Measurements from ENCODE around the gene KDM3B. TPM values are rescaled to one million over a fixed set of nuclear protein-coding genes. Genes with fewer than 3 reads are reported as not detected.
A peak's percentile ranks its signal among the peaks of the same experiment; 100 is the strongest.
"Not testable (repeated sequence)": the region's sequence is repeated elsewhere in the genome, so short reads cannot be mapped to it uniquely, and the experiment has no call there.

KDM3B gene
- 55.0 and 59.3 TPM in 2 replicates for total RNA-seq

- intact Hi-C loops (cut with micrococcal nuclease) = loop anchor here (1.0 to 10.0 kb wide), 9 partner anchors 14 to 1213 kb away; partner anchors contain the start of genes CDC23, CDC25C, ETF1 and FAM13B
- H3K27me3 Mint-ChIP-seq (ENCODE audit: insufficient read depth) = peaks cover 3% of the 10 kb centered on the region
- peaks cover 51% of the 10 kb centered on the region for H3K4me1 Mint-ChIP-seq (ENCODE audit: low read depth)
- H3K36me3 Mint-ChIP-seq (ENCODE audit: low read depth) = peaks cover 11% of the 10 kb centered on the region
- peak within 1 kb of the TSS; percentile 100 for H3K4me3 Mint-ChIP-seq
- peaks cover 7% of the 10 kb centered on the region for H3K9me3 Mint-ChIP-seq
- peak within 1 kb of the TSS; percentile 97 for H3K27ac Mint-ChIP-seq
- DNase-seq (ENCODE audit: low spot score) = peak; percentile 93
Observed at GRCh38 chr5:138352071-138352721, at the start of gene KDM3B. Gene KDM3B (plus strand): TSS chr5:138352685. CDS start chr5:138352796, 111 bp downstream.

GRCh38 chr5:138303372-138303771 lies 49.1 kb upstream of the KDM3B start:
- H3K27me3 Mint-ChIP-seq (ENCODE audit: insufficient read depth) = no peaks in the 10 kb centered on the region
- peaks cover 6% of the 10 kb centered on the region for H3K4me1 Mint-ChIP-seq (ENCODE audit: low read depth)
- H3K4me3 Mint-ChIP-seq = no peak overlapping the region
- intact Hi-C loops (cut with micrococcal nuclease) = no loop called here
- H3K27ac Mint-ChIP-seq = no peak overlapping the region
- H3K9me3 Mint-ChIP-seq = no peaks in the 10 kb centered on the region
- H3K36me3 Mint-ChIP-seq (ENCODE audit: low read depth) = peaks cover 12% of the 10 kb centered on the region
- no peak for DNase-seq (ENCODE audit: low spot score)

GRCh38 chr5:138305797-138306196 lies 46.7 kb upstream of the KDM3B start:
- Mint-ChIP-seq H3K36me3 (ENCODE audit: low read depth) (peaks cover 8% of the 10 kb centered on the region), H3K9me3 (no peaks in the 10 kb centered on the region), H3K27me3 (ENCODE audit: insufficient read depth) (no peaks in the 10 kb centered on the region), H3K4me3 (no peak overlapping the region), H3K27ac (no peak overlapping the region), H3K4me1 (ENCODE audit: low read depth) (peaks cover 6% of the 10 kb centered on the region)
- intact Hi-C loops (cut with micrococcal nuclease) = no loop called here
- no peak for DNase-seq (ENCODE audit: low spot score)

- H3K4me3 Mint-ChIP-seq = no peak overlapping the region
- DNase-seq (ENCODE audit: low spot score) = no peak
- H3K27me3 Mint-ChIP-seq (ENCODE audit: insufficient read depth) = no peaks in the 10 kb centered on the region
- intact Hi-C loops (cut with micrococcal nuclease) = no loop called here
- H3K9me3 Mint-ChIP-seq = no peaks in the 10 kb centered on the region
- no peak overlapping the region for H3K27ac Mint-ChIP-seq
- H3K36me3 Mint-ChIP-seq (ENCODE audit: low read depth) = peaks cover 17% of the 10 kb centered on the region
- no peaks in the 10 kb centered on the region for H3K4me1 Mint-ChIP-seq (ENCODE audit: low read depth)
Observed at GRCh38 chr5:138315751-138316278, 36.7 kb upstream of the KDM3B start.

- intact Hi-C loops (cut with micrococcal nuclease) = no loop called here
- peaks cover 17% of the 10 kb centered on the region for H3K36me3 Mint-ChIP-seq (ENCODE audit: low read depth)
- no peak overlapping the region for H3K4me3 Mint-ChIP-seq
- no peaks in the 10 kb centered on the region for H3K27me3 Mint-ChIP-seq (ENCODE audit: insufficient read depth)
- H3K4me1 Mint-ChIP-seq (ENCODE audit: low read depth) = no peaks in the 10 kb centered on the region
- H3K27ac Mint-ChIP-seq = no peak overlapping the region
- no peak for DNase-seq (ENCODE audit: low spot score)
- no peaks in the 10 kb centered on the region for H3K9me3 Mint-ChIP-seq
Observed at GRCh38 chr5:138316355-138316754, 36.1 kb upstream of the KDM3B start.

- H3K4me1 Mint-ChIP-seq (ENCODE audit: low read depth); intact Hi-C loops (cut with micrococcal nuclease); H3K9me3 Mint-ChIP-seq; H3K4me3 Mint-ChIP-seq; H3K27me3 Mint-ChIP-seq (ENCODE audit: insufficient read depth); DNase-seq (ENCODE audit: low spot score); H3K27ac Mint-ChIP-seq: not testable (repeated sequence)
- H3K36me3 Mint-ChIP-seq (ENCODE audit: low read depth) = peaks cover 11% of the 10 kb centered on the region
Observed at GRCh38 chr5:138318211-138318610, 34.3 kb upstream of the KDM3B start.

- peak overlapping the region; percentile 82 for H3K27ac Mint-ChIP-seq
- peak overlapping the region; percentile 85 for H3K4me3 Mint-ChIP-seq
- H3K9me3 Mint-ChIP-seq = no peaks in the 10 kb centered on the region
- no peaks in the 10 kb centered on the region for H3K36me3 Mint-ChIP-seq (ENCODE audit: low read depth)
- no peak for DNase-seq (ENCODE audit: low spot score)
- intact Hi-C loops (cut with micrococcal nuclease) = loop anchor here (1.0 to 10.0 kb wide), 9 partner anchors 8 to 1071 kb away; partner anchors contain the start of genes BRD8, CDC23, HNRNPA0 and HSPA9
- H3K4me1 Mint-ChIP-seq (ENCODE audit: low read depth) = peaks cover 21% of the 10 kb centered on the region
- no peaks in the 10 kb centered on the region for H3K27me3 Mint-ChIP-seq (ENCODE audit: insufficient read depth)
Observed at GRCh38 chr5:138330813-138331448, 21.6 kb upstream of the KDM3B start.

- intact Hi-C loops (cut with micrococcal nuclease) = loop anchor here (1.0 to 10.0 kb wide), 10 partner anchors 8 to 1071 kb away; partner anchors contain the start of genes BRD8, CDC23, ETF1 and HNRNPA0
- Mint-ChIP-seq H3K4me1 (ENCODE audit: low read depth) (peaks cover 24% of the 10 kb centered on the region), H3K27ac (peak within 1 kb of the TSS; percentile 82), H3K9me3 (no peaks in the 10 kb centered on the region), H3K36me3 (ENCODE audit: low read depth) (no peaks in the 10 kb centered on the region), H3K4me3 (peak within 1 kb of the TSS; percentile 85), H3K27me3 (ENCODE audit: insufficient read depth) (no peaks in the 10 kb centered on the region)
- peak; percentile 97 for DNase-seq (ENCODE audit: low spot score)
Observed at GRCh38 chr5:138331449-138332368, 20.8 kb upstream of the KDM3B start, which contains the start of gene CDC25C. Gene CDC25C (minus strand): TSS chr5:138331804. CDS start chr5:138331180, 624 bp downstream.

- Mint-ChIP-seq H3K36me3 (ENCODE audit: low read depth) (peaks cover 4% of the 10 kb centered on the region), H3K27me3 (ENCODE audit: insufficient read depth) (no peaks in the 10 kb centered on the region), H3K4me3 (no peak overlapping the region), H3K4me1 (ENCODE audit: low read depth) (peaks cover 45% of the 10 kb centered on the region), H3K9me3 (no peaks in the 10 kb centered on the region), H3K27ac (no peak overlapping the region)
- intact Hi-C loops (cut with micrococcal nuclease) = loop anchor here (5.0 to 10.0 kb wide), 4 partner anchors 240 to 1067 kb away; partner anchors contain the start of genes FAM13B, HSPA9, SIL1 and SPATA24
- no peak for DNase-seq (ENCODE audit: low spot score)
Observed at GRCh38 chr5:138334867-138335447, 17.5 kb upstream of the KDM3B start.

- Mint-ChIP-seq H3K27ac (peak overlapping the region; percentile 99), H3K9me3 (no peaks in the 10 kb centered on the region), H3K27me3 (ENCODE audit: insufficient read depth) (no peaks in the 10 kb centered on the region), H3K4me3 (peak overlapping the region; percentile 92), H3K36me3 (ENCODE audit: low read depth) (peaks cover 19% of the 10 kb centered on the region), H3K4me1 (ENCODE audit: low read depth) (peaks cover 47% of the 10 kb centered on the region)
- intact Hi-C loops (cut with micrococcal nuclease) = loop anchor here (1.0 to 10.0 kb wide), 4 partner anchors 159 to 858 kb away; partner anchors contain the start of genes BRD8, FAM13B, HSPA9 and SIL1
- peak; percentile 76 for DNase-seq (ENCODE audit: low spot score)
Observed at GRCh38 chr5:138336952-138337684, 15.4 kb upstream of the KDM3B start.

GRCh38 chr5:138337685-138338410 lies 14.6 kb upstream of the KDM3B start, which contains the start of gene FAM53C:
Gene FAM53C (plus strand): TSS chr5:138338266. CDS start chr5:138341336, 3,070 bp downstream.
- DNase-seq (ENCODE audit: low spot score) = peak; percentile 90
- H3K9me3 Mint-ChIP-seq = no peaks in the 10 kb centered on the region
- H3K4me1 Mint-ChIP-seq (ENCODE audit: low read depth) = peaks cover 44% of the 10 kb centered on the region
- no peaks in the 10 kb centered on the region for H3K27me3 Mint-ChIP-seq (ENCODE audit: insufficient read depth)
- H3K36me3 Mint-ChIP-seq (ENCODE audit: low read depth) = peaks cover 19% of the 10 kb centered on the region
- H3K27ac Mint-ChIP-seq = peak within 1 kb of the TSS; percentile 99
- peak within 1 kb of the TSS; percentile 94 for H3K4me3 Mint-ChIP-seq
- intact Hi-C loops (cut with micrococcal nuclease) = loop anchor here (1.0 to 10.0 kb wide), 6 partner anchors 14 to 857 kb away; partner anchors contain the start of genes BRD8, CDC23, FAM13B and HSPA9
